ENCODE results near the gene RFT1.

Gene RFT1

DNA sequence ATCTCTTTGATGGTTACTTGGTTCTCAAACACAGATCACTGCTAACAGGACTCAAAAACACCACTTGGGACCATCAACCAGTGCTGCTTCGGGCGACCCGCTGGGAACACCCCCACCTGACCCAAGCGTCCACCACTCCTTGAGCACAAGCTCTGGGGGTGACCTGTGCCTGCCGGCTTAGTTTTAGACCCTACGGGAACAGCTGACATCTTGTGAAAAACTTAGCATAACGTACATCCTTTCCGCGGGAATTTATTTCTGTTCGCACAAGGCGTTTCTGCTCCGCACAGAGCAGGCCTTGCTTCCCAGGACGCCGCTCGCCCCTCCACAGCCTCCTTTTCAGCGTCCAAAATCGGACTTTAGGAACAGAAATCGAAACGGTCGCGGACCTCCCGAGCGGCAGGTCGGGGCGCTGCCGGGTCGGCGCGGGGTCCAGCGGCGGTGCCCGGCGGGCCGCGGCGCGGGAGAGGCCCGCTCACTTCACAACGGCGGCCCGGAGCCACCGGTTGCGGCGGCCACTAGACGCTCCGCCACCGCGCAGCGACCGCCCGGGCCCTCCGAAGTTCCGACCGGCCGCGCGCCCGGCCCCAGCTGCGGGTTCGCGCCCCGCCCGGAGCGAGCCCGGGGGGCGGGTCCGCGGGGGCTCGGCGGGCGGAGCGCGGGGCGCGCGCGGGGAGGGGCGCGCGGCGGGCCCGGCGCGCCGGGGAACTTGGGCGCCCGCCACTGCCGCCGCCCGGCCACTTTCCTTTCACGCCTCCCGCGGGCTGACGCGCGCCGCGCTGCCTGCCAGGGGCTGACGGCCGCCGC lies 85.3 kb downstream of the RFT1 start:
- FAIRE-seq, result peak; percentile 91
- TF ChIP-seq TAF1 (IDR thresholded peaks at IDR 0.05; ENCODE audit: low read depth, low read length) (no peak), PAX5 (IDR thresholded peaks at IDR 0.05; ENCODE audit: insufficient read depth, low read length, severe bottlenecking) (no peak), POU2F2 (IDR thresholded peaks at IDR 0.05; ENCODE audit: low read depth, low read length) (no peak), POLR2A (IDR thresholded peaks at IDR 0.05; ENCODE audit: low read depth, low read length) (no peak), POLR2AphosphoS5 (IDR thresholded peaks at IDR 0.05; ENCODE audit: low read depth, low read length) (no peak), SPI1 (IDR thresholded peaks at IDR 0.05; ENCODE audit: low read depth, low read length) (no peak)
- DNase-seq (ENCODE audit: insufficient read length, low spot score), result peak; percentile 72

DNA sequence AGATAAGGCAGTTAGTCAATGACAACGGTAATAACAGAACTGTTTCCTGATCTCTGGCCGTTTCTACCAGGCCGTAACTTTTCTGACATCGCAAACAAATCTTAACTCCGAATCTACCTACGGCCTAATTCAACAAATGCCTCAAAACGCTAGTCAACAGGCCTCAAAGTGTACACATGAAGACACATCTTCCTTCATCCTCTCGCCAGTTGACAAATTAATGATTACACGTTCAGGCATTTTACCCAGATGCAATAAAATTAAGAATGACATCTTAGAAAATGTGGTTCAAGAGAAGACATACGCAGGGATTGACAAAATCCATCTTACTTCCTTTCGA lies 85.9 kb downstream of the RFT1 start:
- no peak for TF ChIP-seq POLR2A (IDR thresholded peaks at IDR 0.05; ENCODE audit: low read depth, low read length)
- no peak for TF ChIP-seq SPI1 (IDR thresholded peaks at IDR 0.05; ENCODE audit: low read depth, low read length)
- TF ChIP-seq POLR2AphosphoS5 (IDR thresholded peaks at IDR 0.05; ENCODE audit: low read depth, low read length), result no peak
- no peak for TF ChIP-seq POU2F2 (IDR thresholded peaks at IDR 0.05; ENCODE audit: low read depth, low read length)
- no peak for TF ChIP-seq TAF1 (IDR thresholded peaks at IDR 0.05; ENCODE audit: low read depth, low read length)
- TF ChIP-seq PAX5 (IDR thresholded peaks at IDR 0.05; ENCODE audit: insufficient read depth, low read length, severe bottlenecking), result no peak
- DNase-seq (ENCODE audit: insufficient read length, low spot score) (no peak), FAIRE-seq (no peak)

DNA sequence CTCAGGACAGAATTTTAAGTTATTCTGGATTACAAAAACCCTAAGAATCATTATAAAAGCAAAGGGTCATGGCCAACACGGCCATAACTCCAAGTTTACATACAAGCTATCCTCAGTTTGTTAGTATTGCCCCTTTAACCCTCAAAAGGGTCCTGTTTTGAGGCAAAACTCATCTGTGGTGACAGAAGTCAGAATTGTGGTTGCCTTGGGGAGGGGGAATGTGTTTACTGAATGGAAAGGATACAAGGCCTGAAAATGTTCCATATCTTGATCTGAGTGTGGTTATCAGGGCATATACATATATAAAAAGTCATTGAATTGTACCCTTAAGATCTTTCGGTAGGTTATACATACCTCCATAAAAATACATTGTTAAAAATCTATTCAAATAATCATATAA lies 86.5 kb downstream of the RFT1 start:
- DNase-seq (ENCODE audit: insufficient read length, low spot score) (no peak), FAIRE-seq (peak; percentile 23)
- no peak for TF ChIP-seq POLR2A (IDR thresholded peaks at IDR 0.05; ENCODE audit: low read depth, low read length)
- TF ChIP-seq TAF1 (IDR thresholded peaks at IDR 0.05; ENCODE audit: low read depth, low read length), result no peak
- TF ChIP-seq PAX5 (IDR thresholded peaks at IDR 0.05; ENCODE audit: insufficient read depth, low read length, severe bottlenecking), result no peak
- TF ChIP-seq POU2F2 (IDR thresholded peaks at IDR 0.05; ENCODE audit: low read depth, low read length), result no peak
- TF ChIP-seq SPI1 (IDR thresholded peaks at IDR 0.05; ENCODE audit: low read depth, low read length), result no peak
- no peak for TF ChIP-seq POLR2AphosphoS5 (IDR thresholded peaks at IDR 0.05; ENCODE audit: low read depth, low read length)

DNA sequence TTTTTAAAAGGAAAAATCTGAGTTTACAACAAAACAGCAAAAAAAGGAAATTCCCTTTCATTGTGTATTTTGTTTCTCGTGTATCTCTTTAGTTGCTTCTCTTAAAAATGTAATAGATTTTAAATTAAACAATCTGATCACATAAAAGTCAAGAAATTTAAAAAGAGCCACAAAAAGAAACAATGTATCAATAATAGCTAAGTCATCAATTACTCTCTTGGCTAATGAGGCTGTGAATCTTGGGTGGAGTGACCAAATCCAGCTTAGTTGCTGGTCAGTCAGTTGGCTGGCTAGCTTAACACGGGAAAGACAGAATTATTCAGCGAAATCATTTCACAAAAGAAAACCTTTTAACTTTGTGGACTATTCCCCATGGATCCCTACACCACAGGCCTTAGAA lies 87.6 kb downstream of the RFT1 start:
- DNase-seq (ENCODE audit: insufficient read length, low spot score), result no peak
- no peak for FAIRE-seq
- TF ChIP-seq POU2F2 (IDR thresholded peaks at IDR 0.05; ENCODE audit: low read depth, low read length) (no peak), PAX5 (IDR thresholded peaks at IDR 0.05; ENCODE audit: insufficient read depth, low read length, severe bottlenecking) (no peak), TAF1 (IDR thresholded peaks at IDR 0.05; ENCODE audit: low read depth, low read length) (no peak), POLR2A (IDR thresholded peaks at IDR 0.05; ENCODE audit: low read depth, low read length) (no peak), POLR2AphosphoS5 (IDR thresholded peaks at IDR 0.05; ENCODE audit: low read depth, low read length) (no peak), SPI1 (IDR thresholded peaks at IDR 0.05; ENCODE audit: low read depth, low read length) (no peak)

DNA sequence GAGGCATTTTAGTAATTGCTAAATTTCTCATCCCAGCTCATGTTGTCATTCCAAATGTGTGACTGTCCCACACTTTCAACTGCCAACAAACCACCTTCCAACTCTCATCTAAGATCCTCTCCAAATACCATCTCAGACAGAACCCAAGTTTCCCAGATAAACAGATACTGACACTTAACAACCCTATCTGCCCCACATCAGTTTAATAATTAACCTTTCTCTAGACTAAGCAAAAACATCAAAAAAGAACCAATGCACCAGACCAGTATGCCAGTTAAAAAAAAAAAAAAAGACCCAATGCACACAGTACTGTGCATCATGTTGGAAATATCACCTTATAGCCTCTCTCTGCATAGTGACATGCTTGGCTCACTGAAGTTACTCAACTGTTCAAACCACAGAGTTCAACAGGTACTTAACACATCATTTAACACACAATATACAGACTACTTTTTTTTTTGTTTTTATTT lies 89.8 kb downstream of the RFT1 start:
- DNase-seq (ENCODE audit: insufficient read length, low spot score), result no peak
- TF ChIP-seq SPI1 (IDR thresholded peaks at IDR 0.05; ENCODE audit: low read depth, low read length) (no peak), POLR2AphosphoS5 (IDR thresholded peaks at IDR 0.05; ENCODE audit: low read depth, low read length) (no peak), POLR2A (IDR thresholded peaks at IDR 0.05; ENCODE audit: low read depth, low read length) (no peak), TAF1 (IDR thresholded peaks at IDR 0.05; ENCODE audit: low read depth, low read length) (no peak), POU2F2 (IDR thresholded peaks at IDR 0.05; ENCODE audit: low read depth, low read length) (no peak), PAX5 (IDR thresholded peaks at IDR 0.05; ENCODE audit: insufficient read depth, low read length, severe bottlenecking) (no peak)
- no peak for FAIRE-seq

DNA sequence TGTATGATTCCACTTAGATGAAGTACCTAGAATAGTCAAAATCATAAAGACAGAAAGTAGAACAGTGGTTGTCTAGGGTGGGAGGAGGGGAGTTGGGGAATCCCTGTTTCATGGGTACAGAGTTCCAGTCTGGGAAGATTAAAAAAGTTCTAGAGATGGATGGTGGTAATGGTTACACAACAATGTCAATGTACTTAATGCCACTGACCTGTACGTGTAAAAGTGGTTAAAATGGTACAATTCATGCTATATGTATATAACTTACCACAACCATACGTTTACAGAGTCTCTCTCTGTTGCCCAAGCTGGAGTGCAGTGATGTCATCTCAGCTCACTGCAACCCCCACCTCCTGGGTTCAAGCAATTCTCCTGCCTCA lies 90.9 kb downstream of the RFT1 start:
- no peak for FAIRE-seq
- no peak for TF ChIP-seq SPI1 (IDR thresholded peaks at IDR 0.05; ENCODE audit: low read depth, low read length)
- no peak for TF ChIP-seq POU2F2 (IDR thresholded peaks at IDR 0.05; ENCODE audit: low read depth, low read length)
- no peak for TF ChIP-seq TAF1 (IDR thresholded peaks at IDR 0.05; ENCODE audit: low read depth, low read length)
- no peak for TF ChIP-seq POLR2AphosphoS5 (IDR thresholded peaks at IDR 0.05; ENCODE audit: low read depth, low read length)
- no peak for TF ChIP-seq POLR2A (IDR thresholded peaks at IDR 0.05; ENCODE audit: low read depth, low read length)
- TF ChIP-seq PAX5 (IDR thresholded peaks at IDR 0.05; ENCODE audit: insufficient read depth, low read length, severe bottlenecking), result no peak
- no peak for DNase-seq (ENCODE audit: insufficient read length, low spot score)

DNA sequence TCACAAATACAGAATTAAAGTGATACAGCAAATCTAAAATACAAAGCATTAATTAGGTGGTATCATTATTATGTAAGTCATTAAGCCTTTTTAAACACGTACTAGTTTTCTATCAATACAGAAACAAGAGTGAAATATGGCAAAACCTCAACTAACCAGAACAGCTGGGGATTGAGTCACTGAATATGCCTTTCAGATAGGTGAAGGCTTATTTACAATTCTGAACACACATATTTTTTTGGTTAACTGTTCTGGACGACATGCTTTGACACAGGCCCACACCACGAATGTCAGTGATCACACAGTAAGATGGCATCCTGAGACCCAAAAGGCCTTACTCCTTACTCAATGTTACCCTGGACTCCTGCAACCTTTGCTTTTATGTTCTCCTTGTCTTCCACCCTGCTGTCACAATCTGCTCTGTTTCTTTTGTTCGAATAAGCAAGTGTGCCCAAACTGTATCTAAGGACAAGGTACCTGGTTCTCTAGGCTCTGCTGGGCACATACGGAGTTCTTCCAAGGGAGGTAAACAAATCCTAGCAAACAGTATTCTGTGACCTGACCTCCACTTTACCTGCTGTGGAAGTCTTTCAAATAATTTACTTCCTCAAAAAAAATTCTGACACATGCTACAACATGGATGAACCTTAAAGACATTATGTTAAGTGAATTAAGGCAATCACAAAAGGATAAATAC lies 91.4 kb downstream of the RFT1 start:
- DNase-seq (ENCODE audit: insufficient read length, low spot score) (no peak), FAIRE-seq (no peak)
- TF ChIP-seq POLR2A (IDR thresholded peaks at IDR 0.05; ENCODE audit: low read depth, low read length) (no peak), TAF1 (IDR thresholded peaks at IDR 0.05; ENCODE audit: low read depth, low read length) (no peak), PAX5 (IDR thresholded peaks at IDR 0.05; ENCODE audit: insufficient read depth, low read length, severe bottlenecking) (no peak), POLR2AphosphoS5 (IDR thresholded peaks at IDR 0.05; ENCODE audit: low read depth, low read length) (no peak), SPI1 (IDR thresholded peaks at IDR 0.05; ENCODE audit: low read depth, low read length) (no peak), POU2F2 (IDR thresholded peaks at IDR 0.05; ENCODE audit: low read depth, low read length) (no peak)
